ENCODE results near the gene KCNT1. TPM values are rescaled to one million over a fixed set of nuclear protein-coding genes. Genes with fewer than 3 reads are reported as not detected.

KCNT1 gene
- total RNA-seq, 1 experiment from 2014 or later: not detected

GRCh38 chr9:135734616-135735144 lies 32.7 kb downstream of the KCNT1 start:
- DNase-seq (ENCODE audit: low spot score): no peak
- Histone ChIP-seq H3K27ac (ENCODE audit: low read depth, low read length, poor library complexity, severe bottlenecking) (no peak overlapping the region), H3K9me3 (ENCODE audit: low read depth, low read length, poor library complexity, severe bottlenecking) (peaks cover 5% of the 10 kb centered on the region), H3K4me3 (ENCODE audit: low read depth, low read length, poor library complexity, severe bottlenecking) (no peak overlapping the region), H3K27me3 (replicated peaks; ENCODE audit: insufficient read depth, low read depth, low read length, poor library complexity) (peaks cover 9% of the 10 kb centered on the region), H3K4me1 (ENCODE audit: insufficient read depth, low read length, poor library complexity, severe bottlenecking) (no peaks in the 10 kb centered on the region), H3K36me3 (ENCODE audit: insufficient read depth, low read length, poor library complexity, severe bottlenecking) (no peaks in the 10 kb centered on the region)
- BruUV-seq (replicated peaks): no TSS peak
- intact Hi-C loops (cut with micrococcal nuclease; ENCODE audit: unreplicated experiment): no loop called here
- no peak for TF ChIP-seq EZH2 (IDR thresholded peaks at IDR 0.05; ENCODE audit: borderline replicate concordance, low read depth, low read length, poor library complexity, severe bottlenecking)
- no peak for TF ChIP-seq CTCF (conservative IDR thresholded peaks at IDR 0.05; ENCODE audit: low read depth, low read length)
- CTCF ChIA-PET: no interaction called here
- POLR2A ChIA-PET (ENCODE audit: low non-redundant PET): no interaction called here

- H3K27me3 ChIP-seq (replicated peaks; ENCODE audit: insufficient read depth, low read depth, low read length, poor library complexity): peaks cover 9% of the 10 kb centered on the region
- no peak for TF ChIP-seq CTCF (conservative IDR thresholded peaks at IDR 0.05; ENCODE audit: low read depth, low read length)
- no peak for TF ChIP-seq EZH2 (IDR thresholded peaks at IDR 0.05; ENCODE audit: borderline replicate concordance, low read depth, low read length, poor library complexity, severe bottlenecking)
- intact Hi-C loops (cut with micrococcal nuclease; ENCODE audit: unreplicated experiment): no loop called here
- BruUV-seq (replicated peaks): no TSS peak
- ChIA-PET CTCF (no interaction called here), POLR2A (ENCODE audit: low non-redundant PET) (no interaction called here)
- no peaks in the 10 kb centered on the region for H3K4me1 ChIP-seq (ENCODE audit: insufficient read depth, low read length, poor library complexity, severe bottlenecking)
- DNase-seq (ENCODE audit: low spot score): no peak
- no peak overlapping the region for H3K27ac ChIP-seq (ENCODE audit: low read depth, low read length, poor library complexity, severe bottlenecking)
- H3K4me3 ChIP-seq (ENCODE audit: low read depth, low read length, poor library complexity, severe bottlenecking): no peak overlapping the region
- H3K9me3 ChIP-seq (ENCODE audit: low read depth, low read length, poor library complexity, severe bottlenecking): peaks cover 2% of the 10 kb centered on the region
- no peaks in the 10 kb centered on the region for H3K36me3 ChIP-seq (ENCODE audit: insufficient read depth, low read length, poor library complexity, severe bottlenecking)
Observed at GRCh38 chr9:135736272-135736978, 34.4 kb downstream of the KCNT1 start.

- H3K36me3 ChIP-seq (ENCODE audit: insufficient read depth, low read length, poor library complexity, severe bottlenecking): no peaks in the 10 kb centered on the region
- BruUV-seq (replicated peaks): no TSS peak
- peaks cover 9% of the 10 kb centered on the region for H3K27me3 ChIP-seq (replicated peaks; ENCODE audit: insufficient read depth, low read depth, low read length, poor library complexity)
- ChIA-PET POLR2A (ENCODE audit: low non-redundant PET) (no interaction called here), CTCF (no interaction called here)
- intact Hi-C loops (cut with micrococcal nuclease; ENCODE audit: unreplicated experiment): no loop called here
- no peak overlapping the region for H3K4me3 ChIP-seq (ENCODE audit: low read depth, low read length, poor library complexity, severe bottlenecking)
- H3K27ac ChIP-seq (ENCODE audit: low read depth, low read length, poor library complexity, severe bottlenecking): no peak overlapping the region
- DNase-seq (ENCODE audit: low spot score): no peak
- no peak for TF ChIP-seq CTCF (conservative IDR thresholded peaks at IDR 0.05; ENCODE audit: low read depth, low read length)
- TF ChIP-seq EZH2 (IDR thresholded peaks at IDR 0.05; ENCODE audit: borderline replicate concordance, low read depth, low read length, poor library complexity, severe bottlenecking): no peak
- no peaks in the 10 kb centered on the region for H3K9me3 ChIP-seq (ENCODE audit: low read depth, low read length, poor library complexity, severe bottlenecking)
- H3K4me1 ChIP-seq (ENCODE audit: insufficient read depth, low read length, poor library complexity, severe bottlenecking): no peaks in the 10 kb centered on the region
Observed at GRCh38 chr9:135736979-135737839, 35.2 kb downstream of the KCNT1 start.
